ENCODE measurements around the gene PDE7B.

Gene PDE7B

DNA sequence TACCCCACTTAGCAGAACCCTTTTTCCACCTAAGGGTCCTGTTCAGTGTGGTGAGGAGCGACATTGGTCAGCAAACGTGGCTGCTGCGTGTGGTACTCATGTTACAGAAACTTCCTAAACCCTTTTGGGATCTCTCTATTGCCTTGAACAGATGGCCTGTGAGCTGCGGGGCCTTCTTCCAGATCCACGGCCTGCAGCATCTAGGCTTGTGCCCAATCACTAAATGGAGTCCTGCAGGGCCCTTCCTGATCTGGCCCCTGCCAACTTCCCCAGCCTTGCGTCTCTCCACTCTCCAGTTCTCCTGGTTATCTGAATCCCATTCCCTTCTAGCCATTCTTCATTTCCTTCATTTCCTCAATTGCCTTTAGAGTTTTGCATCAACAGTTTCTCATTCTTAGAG is 85.6 kb downstream of the PDE7B start:
- DNase-seq (ENCODE audit: low read depth): no peak

DNA sequence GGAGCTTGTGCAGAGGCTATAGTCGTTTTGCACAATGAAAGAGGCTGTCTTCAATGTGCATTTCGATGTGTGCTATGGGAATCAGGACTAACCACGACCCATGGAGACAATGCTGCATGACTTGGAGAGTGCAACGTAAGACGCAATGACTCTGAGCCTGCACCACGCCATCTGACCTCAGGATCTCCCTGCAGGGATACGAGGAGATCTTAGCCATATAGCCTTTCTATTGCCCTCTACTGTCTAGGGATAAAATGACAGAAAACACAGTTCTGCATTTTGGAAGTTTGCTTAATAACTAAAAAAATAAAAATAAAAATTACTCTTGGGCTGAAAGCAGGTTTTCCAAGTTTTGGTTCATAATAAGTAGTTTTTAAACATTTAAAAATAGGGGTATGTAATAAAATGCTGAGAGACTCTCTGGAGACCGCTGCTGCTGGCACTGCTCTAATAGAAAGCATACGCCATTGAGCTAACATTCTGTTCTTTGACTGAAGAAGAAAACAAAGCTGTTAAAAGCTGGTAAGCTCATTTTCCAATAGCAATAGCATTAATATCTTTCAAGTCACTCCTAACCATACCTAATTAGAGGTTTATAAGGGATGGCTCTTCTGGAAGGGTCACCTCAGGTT is 87.2 kb downstream of the PDE7B start:
- DNase-seq (ENCODE audit: low read depth): no peak

DNA sequence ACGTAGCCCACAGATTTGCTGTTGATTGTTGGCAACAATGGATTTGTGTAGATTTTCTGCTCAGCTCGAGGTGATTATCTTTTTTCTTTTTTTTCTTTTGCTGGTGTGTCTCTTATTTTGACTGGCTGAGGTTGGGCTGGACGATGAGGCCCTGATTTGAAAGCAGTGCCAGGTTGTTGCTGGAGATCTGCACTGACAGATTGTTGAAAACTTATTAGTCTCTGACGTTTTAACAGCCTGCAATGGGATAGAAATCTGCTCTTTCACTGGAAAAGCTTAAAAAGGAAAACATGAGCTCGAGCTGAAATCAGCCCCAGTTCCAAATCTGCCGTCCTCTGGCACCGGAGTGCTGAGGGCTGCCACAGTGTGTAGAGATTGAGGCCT is 87.7 kb downstream of the PDE7B start:
- DNase-seq (ENCODE audit: low read depth): no peak

DNA sequence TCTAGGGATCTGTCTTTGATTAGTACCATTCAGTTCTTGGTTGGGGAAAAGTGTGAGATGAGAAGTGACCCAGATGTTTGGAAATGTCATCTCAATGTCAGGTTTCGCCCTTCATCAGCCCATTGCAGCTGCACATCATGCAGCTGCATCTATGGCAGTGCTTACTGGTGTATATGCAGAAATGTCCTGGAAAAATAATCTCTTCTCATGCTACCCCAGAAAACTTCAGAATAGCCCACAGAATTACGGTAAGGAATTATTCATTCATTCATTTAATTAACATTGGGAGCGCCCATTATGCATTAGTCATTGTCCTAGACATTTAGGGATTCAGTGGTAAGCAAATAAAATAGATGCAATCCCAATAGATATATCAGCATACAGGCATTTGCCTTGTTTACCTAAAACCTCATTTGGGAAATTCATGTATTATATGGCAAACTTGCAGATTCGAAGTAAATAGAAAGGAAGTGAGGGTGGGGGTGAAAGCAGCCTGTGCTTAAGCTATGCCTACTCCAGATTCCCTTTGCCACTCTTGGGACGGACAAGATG is 89.2 kb downstream of the PDE7B start:
- DNase-seq (ENCODE audit: low read depth): no peak

DNA sequence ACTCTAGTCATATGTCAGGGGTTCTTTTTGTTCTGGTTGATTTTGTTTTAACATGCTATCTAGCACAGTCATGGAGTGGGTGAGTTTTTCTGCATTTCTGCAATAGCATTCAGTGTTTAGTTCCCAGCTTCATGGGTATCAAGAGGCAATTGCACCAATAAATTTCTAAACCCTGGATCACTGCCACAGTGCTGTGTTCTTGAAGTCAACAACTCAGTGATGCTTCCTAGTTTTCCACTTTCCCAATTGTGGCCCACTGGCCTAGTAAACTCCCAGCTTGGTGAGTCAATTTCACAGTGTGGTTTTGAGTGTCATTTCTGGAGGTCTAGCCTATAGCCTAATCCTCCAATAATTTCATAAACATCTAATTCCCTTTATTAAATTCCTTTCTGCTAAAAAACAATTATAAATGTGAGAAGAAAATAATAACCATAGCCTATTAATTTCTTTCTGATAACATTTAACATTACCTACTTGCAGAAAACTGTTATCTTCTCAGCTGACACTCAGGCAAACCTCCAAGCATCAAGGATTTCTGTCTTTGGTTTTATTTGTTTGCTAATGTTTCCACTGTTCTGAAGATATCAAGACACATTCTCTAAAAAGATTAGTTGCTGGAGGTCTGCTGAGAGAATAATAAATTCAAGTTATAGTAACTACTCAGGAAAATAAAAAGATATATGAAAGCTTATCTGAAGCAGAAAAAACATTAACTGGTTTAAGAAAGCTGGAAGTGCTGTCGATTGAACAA is 89.9 kb downstream of the PDE7B start:
- no peak for DNase-seq (ENCODE audit: low read depth)

DNA sequence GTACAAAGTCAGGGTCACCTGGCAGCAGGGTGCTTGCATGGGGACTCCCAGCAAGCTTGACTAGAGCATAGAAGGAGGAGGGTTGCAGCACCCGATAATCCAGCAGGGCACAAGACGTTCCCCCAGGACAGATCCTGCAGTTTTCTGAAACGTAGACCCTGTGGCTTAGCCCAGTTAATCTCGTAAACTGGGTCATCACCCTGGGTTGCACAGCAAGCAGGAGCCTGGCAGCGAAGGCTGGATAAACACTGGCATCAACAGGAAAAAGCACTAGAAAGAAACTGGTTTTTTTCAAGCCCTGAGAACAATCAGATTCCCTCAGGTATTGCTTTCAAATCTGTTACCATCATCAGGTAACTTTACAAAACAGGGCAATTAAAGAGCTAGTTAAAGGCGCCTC is 92.6 kb downstream of the PDE7B start:
- DNase-seq (ENCODE audit: low read depth): no peak

DNA sequence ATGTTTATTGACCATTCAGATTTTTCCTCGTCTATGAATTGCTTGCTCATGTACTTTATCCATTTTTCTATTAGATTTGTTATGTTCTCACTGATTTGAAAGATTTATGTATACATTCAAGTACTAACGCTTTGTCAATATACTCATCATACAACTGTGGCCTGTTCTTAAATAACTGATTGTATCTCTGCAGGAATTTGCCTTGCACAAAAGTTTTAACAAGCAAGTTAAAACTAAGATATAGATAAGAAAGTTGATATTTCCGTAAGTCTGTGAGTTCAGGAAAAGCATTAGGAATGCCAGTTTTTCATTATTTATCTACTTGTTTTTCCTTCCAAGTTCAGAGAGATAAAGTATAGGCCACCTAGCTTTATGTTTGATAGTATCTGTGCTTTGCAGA is 95.2 kb downstream of the PDE7B start:
- no peak for DNase-seq (ENCODE audit: low read depth)

DNA sequence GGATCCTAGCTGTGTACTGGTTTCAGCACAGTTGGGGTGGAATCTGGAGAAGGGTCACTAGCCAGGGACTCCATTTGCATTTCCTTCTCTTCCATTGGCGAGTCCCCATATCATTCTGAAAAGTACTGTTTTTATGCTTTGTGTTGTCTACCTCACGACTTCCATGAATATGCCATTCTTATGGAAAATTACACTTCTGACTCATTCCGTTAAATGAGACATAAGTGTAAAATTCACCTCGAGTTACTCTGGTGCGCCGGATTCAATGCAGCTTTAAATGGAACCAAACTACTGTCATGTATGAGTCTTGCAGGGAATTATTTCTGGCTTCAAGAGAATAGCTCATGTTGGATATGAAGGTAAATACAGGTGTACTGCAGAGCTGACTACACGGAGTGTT is 99.2 kb downstream of the PDE7B start:
- no peak for DNase-seq (ENCODE audit: low read depth)

DNA sequence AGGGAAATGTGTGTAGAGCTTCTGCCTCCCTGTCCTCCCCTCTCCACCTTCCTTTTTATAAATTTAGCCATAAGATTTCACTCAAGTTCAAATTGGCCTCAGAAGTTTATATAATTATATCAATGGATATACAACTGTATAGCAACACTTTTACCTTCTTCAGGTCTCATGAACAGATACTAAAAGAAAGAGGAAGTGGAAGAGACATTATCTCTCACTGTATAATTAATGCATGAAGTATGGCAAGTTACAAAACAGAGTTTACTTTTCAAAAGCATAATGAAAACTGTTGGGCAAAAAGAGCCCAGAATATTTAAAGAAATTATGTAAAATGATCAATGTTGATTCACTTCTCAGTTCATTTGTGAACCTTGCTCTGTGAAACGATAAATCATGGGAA is 99.7 kb downstream of the PDE7B start:
- DNase-seq (ENCODE audit: low read depth): no peak

DNA sequence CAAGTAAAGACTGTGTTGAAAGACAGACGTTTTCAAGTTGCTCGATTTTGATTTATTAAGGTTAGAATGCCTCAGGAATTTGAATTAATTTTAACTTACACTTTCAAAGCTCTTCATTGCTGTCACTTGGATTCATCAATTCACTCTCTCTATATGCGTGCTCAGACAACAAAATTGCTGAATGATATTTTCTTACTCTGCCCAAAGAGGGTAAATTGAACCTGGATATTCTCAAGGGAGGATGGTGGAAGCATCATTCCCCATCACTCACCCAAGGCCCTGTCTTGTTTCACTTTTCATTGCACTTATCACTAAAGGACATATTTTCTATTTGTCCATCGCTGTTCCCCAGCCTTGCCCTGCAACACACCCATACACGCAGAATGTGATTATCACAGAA is 102.3 kb downstream of the PDE7B start:
- no peak for DNase-seq (ENCODE audit: low read depth)

DNA sequence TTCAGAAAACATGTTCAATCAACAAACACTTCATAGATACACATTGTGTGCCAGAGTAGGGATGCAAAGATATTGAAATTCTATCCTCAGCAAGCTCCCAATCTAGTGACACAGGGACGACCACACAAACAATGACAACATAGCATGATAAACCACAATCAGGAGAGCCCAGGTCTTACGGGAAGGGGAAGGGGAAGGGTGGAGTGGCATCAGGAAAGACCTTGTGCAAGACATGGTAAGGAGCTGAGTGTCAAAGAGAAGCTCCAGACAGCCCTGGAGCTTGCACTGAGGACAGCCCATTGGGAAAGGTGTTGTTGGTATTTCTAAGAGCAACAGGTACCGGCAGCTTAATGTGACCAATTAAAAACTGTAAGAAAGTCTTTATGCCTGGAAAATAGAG is 103.6 kb downstream of the PDE7B start:
- DNase-seq (ENCODE audit: low read depth): no peak

DNA sequence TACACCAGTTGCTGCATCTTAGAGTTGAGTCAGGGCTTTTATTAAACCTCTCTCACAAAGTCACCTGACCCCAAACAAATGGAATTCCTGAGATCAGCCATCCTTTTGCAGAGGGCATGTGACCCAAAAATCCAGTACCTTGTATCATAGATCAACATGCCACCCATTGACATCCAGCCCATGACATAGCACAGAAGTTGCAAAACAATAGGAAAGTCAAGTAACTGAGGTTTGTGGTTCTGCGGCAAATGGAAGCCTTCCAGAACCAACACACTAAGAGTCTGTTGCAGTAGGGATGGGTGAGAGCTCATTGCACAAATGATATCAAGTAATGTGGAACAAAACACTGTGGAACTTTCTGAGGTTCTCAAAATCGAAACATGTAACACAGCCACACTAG is 111.2 kb downstream of the PDE7B start:
- no peak for DNase-seq (ENCODE audit: low read depth)

DNA sequence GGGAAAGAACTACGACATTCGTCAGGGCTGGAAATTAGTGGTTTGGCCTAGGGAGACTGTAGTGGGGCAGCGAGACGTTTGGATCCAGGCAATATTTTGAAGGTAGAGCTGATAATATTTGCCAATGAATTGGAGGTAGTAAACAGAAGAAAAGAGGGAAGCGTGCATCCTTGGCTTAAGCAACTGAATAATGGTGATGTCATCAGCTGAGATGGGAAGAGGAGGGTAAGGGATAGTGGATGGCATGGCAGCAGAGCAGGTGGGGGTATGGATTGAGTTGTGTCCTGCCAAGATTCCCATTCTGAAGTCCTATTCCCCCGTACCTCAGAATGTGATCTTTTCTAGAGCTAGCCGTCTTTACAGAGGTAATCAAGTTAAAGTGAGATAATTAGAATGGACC is 119.2 kb downstream of the PDE7B start:
- no peak for DNase-seq (ENCODE audit: low read depth)

DNA sequence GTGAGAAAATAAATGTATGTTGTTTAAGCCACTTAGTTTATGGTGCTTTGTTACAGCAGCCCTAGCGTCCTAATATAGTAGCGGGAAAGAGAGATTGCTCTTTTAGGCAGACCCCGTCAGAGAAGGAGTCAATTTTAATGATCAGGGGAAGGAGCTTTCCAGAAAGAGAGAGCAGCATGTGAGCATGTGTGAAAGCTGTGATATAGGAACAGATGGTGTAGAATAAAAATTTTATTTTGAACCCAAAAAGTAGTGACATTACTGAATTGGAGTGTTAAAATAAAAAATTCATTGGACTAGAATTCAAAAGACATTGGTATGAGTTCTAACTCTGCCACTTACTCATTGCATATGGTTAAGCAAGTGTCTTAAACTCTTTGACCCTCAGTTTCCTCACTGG is 119.8 kb downstream of the PDE7B start:
- no peak for DNase-seq (ENCODE audit: low read depth)

DNA sequence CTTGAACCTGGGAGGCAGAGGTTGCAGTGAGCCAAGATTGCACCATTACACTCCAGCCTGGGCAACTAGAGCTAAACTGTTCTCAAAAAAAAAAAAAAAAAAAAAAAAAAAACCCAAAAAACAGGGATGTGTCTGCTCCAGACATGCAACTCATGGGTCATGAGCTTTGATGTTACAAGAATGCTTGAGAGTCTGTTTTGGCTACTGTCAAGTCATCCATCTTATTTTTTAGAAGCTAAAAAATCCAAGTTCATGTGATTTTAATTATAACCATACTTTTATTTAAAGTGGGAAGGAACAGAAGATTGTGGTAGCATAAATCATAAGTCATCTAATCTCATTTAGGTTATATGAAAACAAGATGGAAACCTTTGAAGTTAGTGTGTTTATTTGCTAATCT is 120.6 kb downstream of the PDE7B start:
- DNase-seq (ENCODE audit: low read depth): no peak

DNA sequence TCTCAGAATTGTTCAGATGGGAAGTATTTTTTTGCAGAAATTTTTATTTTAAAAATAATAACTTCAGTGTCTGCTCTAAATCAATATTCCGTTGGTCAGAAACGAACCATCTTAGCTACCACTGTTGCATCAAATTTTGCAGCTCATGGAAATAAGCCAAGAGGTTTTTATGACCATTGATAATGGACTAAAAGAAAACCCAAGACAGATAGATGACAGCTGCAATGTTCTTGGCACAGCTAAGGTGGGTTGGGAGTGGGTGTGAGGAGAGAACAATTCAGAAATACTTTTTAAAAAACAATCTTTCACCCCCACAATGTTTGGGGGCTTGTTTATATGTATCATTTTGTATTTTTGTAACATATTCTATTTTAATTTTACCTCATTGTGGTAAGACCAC is 121.1 kb downstream of the PDE7B start:
- DNase-seq (ENCODE audit: low read depth): no peak

DNA sequence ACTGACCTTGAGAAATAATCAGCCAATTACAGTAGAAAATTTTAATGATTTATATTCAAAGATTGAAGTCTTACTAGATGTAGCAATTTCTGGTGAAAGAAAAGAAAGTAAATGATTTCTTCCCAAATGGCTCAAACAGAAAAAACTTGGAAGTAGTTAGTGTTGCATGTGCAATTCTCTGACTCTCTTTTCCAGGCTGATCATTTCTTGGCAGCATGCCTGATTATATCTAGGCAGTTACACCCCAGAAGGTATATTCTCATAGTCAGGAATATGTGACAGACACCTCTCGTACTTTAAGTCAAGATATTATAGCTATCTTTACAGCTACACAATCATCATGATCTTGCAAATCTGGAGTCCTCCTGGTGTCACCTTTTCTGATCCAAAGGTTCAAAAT is 122.9 kb downstream of the PDE7B start:
- DNase-seq (ENCODE audit: low read depth): no peak

DNA sequence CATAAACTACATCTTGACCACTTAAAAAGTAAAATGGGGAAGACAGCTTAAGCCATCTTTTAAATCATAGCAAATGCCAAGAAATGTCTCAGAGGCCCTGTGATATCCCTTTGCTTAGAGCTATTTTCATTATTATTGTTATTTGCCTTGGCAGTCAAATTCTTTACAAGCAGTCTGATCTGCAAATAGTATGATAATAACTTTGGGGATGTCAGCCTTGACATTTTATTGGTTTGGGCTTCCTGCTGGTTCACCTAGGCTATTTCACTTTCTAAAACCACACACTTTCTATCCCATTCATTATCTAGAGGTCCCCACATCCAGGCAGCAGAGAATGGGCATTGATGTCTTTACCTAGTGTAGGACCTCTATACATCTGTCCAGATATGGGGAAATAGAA is 125.1 kb downstream of the PDE7B start:
- no peak for DNase-seq (ENCODE audit: low read depth)

DNA sequence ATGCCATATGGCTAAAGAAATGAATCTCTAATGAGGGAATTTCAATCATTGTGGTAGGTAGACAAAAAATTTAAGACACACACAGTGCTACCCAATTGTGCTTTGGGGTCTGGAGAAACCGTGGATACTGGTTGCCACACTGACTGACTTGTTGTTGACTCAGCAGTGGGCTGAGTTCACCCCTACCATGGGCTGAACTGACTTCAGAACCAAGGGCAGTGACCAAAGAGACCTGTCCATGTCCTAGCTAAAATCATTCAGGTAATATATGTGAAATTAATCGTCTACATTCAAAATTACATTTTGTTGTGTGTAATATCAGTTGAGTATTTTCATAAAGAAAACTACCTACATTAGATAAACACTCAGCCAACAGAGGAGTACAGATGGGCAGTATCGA is 131.6 kb downstream of the PDE7B start:
- DNase-seq (ENCODE audit: low read depth): no peak

DNA sequence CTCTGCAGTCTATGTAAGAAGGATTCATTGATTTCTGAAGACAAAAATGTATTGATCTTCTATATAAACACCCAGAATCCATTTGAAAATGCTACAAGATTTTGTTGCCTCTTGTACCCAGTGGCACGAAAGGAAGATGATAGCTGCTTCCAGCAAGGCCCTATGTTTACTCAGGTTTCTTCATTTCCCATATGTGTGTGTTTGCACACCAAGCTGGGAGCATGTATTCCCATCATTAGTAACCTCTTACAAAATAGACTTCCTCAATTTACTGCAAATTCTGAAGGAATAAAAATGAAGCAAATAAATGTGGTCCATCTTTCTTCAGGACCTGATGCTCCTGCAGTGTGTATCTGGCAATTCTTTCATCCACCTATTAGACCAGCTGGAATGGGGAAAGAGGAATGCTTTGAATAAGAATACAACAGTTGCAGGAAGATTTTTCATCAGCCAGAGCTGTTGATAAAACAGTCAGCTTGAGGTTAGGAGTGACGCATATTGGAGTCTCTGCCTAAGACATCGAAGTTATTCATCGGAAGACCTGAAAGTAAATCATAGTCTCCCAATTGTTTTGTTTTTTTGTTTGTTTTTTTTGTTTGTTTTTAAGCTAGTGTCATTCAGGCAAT is 132.3 kb downstream of the PDE7B start:
- DNase-seq (ENCODE audit: low read depth): no peak

DNA sequence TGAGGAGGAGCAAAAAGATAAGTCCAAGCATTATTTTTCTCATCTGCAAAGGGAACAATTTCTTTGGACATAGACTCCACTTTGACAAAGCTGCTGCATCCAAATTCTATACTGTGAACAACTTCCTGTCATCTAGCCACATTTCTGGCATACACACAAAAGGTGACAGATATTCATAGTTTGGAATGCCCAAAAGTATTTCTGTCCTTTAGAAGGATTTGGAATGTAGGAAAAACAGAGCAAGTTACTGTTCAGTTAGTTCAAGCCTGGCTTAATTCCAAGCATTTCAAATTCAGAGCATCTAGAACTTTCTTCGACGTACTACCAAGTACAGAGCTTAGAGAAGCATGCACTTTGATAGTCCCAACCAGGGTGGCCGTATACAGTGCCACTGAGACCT is 134.0 kb downstream of the PDE7B start:
- DNase-seq (ENCODE audit: low read depth): no peak

DNA sequence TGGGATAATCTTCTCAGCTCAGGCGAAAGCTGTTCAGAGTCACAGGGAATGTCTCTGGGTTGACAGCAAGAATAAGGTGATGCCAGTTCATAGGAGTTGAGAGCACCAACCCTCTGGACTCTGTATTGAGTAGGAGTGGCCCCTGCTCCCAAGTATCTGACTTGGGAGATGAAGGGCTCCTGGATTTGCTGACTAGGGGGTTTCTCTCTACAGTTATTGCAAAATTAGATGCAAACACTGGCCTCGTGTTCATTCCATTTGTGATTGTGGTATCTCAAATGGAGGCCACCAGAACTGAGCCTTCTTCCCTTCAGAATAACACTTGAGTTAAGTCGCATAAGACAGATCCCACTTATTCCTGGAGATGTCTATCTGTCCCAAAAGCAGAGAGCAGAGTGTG is 135.7 kb downstream of the PDE7B start:
- DNase-seq (ENCODE audit: low read depth): no peak

DNA sequence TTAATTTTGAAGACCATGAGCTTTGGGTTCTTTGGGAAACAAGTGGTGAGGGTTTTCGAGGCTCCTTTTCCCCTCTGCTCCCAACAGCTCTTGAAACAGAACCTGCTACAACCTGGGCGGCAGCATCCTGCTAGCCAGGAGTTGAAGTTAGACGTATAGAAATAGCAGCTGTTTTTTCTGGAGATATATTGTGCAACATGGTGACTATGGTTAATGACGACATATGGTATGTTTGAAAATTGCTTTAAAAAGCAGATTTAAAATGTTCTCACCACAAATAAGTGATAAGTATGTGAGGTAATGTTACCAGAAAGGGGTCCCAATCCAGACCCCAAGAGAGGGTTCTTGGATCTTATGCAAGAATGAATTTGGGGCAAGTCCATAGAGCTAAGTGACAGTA is 138.9 kb downstream of the PDE7B start:
- no peak for DNase-seq (ENCODE audit: low read depth)
